ENCODE data around the gene CES3.

The CES3 gene, protein sequence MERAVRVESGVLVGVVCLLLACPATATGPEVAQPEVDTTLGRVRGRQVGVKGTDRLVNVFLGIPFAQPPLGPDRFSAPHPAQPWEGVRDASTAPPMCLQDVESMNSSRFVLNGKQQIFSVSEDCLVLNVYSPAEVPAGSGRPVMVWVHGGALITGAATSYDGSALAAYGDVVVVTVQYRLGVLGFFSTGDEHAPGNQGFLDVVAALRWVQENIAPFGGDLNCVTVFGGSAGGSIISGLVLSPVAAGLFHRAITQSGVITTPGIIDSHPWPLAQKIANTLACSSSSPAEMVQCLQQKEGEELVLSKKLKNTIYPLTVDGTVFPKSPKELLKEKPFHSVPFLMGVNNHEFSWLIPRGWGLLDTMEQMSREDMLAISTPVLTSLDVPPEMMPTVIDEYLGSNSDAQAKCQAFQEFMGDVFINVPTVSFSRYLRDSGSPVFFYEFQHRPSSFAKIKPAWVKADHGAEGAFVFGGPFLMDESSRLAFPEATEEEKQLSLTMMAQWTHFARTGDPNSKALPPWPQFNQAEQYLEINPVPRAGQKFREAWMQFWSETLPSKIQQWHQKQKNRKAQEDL

DNA sequence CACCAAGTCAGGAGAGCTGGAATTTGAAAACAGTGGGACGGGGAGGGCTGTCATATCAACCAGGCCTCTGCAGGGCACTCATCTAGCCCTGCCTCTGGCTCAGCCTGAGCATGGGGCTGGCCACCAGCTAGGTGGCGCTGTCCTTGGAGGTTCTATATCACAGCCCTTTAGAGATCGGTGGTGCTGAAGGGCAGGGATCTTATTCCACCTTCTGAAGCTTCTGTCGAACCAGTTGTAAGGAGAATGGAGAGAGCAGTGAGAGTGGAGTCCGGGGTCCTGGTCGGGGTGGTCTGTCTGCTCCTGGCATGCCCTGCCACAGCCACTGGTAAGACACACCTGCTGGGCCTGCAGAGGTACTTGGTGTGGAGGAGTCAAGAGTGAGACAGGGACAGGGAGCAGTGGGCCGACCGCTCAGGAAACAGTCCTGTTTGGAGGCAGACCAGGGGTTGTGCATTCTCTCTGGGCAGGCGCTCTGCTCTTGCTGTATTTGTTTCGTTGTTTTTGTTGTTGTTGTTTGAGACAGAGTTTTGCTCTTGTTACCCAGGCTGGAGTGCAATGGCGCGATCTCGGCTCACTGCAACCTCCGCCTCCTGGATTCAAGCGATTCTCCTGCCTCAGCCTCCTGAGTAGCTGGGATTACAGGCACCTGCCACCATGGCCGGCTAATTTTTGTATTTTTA lies at the start of gene CES3:
Gene CES3 (plus strand): TSS at position 202 of the 680 bp plus-strand sequence. CDS start 42 bp downstream, at position 244.
- peak; percentile 33 to 54 for DNase-seq

DNA sequence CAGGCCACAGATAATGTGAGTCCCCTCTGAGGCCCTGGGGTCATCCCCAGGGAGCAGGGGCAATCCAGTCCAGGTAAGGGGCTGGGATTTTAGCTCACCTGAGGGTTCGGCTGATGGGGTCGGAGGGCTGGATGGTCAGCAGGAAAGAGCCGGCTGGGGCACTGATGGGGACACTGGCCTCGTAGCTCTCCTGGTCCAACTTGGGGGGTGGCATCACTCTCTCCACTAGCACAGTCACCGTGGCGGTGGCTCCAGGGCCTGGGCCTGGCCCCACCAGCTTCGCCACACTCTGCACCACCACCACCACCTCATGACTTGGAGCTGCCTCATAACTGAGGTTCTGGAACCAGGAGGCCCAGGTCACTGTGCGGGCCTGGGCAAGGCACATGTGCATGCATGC lies 49.3 kb upstream of the CES3 start:
- DNase-seq, result no peak

DNA sequence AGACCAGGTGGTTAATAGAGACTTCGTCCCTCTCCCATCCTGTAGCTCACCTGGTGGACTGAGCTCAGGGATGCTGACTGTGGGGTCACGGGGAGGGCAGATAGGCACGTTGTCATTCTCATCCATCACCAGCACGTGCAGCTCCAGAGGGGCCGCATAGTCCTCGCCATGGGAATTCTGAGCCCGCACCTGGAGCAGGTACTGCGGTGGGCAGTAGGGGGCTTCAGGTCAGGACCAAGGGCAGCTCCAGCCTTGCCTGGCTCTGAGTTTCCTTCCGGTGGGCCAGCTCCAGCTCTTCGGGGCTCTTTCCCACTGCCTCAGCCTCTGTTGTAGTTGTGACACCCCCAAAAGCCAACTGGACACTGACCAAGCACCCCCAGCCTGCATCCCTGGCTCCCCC lies 48.0 kb upstream of the CES3 start:
- DNase-seq, result no peak

DNA sequence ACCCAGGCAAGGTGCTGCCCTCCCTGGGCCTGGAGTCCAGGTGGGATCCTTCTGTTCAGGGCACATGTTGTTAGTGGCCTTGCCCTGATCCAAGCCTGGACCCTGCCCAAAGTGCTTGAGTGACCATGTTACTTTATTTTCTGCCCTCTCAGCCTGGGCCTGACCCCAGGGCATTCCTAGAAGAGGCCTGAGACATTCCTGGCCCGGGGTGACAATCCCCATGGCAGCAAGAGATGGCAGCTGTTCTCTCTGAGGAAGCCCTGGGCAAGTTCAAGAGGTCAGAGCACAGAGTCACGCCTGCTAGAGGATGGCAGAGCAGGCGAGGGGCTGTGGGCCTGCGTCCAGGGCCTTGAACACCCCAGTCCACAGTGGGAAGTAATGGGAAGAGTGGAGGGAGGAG lies 47.4 kb upstream of the CES3 start:
- no peak for DNase-seq

DNA sequence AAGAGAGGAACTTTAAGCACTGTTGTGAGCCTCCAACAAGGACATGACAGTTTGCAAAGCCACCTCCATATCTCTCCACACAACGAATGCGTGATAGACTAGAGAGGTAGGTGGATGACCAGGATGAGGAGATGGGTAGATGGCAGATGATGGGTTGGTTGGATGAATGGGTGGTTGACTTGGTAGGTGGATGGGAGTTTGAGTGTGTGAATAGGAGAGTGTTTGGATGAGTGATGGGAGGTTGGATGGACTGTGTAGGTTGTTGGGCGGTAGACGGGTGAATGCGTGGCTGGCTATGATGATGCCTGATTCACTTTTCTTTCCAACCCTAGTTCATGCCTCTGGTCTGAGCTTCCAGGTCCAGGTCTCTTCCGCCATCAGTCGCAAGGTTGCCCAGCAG lies 46.5 kb upstream of the CES3 start:
- DNase-seq, result no peak

DNA sequence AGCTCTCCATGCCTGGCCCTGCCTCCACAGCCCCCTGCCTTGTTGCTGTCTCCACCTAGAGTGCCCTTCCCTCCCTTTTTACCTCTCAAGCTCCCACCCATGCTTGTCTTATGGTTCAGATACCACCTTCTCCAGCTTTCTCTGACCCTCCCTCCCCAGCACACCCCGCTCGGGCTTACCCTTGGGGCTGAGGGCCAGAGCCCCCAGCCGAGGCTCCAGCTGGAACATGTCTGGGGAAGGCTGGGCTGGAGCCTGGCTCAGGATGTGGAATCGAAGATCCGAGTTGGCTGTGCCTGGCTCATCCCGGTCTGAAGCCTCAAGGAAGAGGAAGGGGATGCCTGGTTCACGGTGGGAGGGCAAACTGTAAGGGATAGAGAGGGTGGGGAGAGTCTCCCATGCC lies 46.0 kb upstream of the CES3 start:
- no peak for DNase-seq

DNA sequence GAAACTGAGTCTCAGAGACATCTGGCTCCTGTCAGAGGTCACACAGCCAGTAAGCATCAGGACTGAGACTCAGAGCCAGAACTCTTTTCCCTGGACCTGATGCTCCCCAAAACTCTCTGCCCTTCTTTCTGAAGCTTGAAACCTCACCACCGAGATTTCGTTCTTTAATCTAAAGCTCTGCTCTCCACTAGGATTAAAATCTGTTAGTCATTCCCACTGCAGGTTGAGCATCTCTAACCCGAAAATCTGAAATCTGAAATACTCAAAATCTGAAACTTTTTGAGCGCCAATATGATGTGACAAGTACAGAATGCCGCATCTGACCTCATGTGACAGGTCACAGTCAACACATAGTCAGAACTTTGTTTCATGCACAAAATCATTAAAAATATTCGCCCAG lies 44.5 kb upstream of the CES3 start:
- DNase-seq, result no peak

DNA sequence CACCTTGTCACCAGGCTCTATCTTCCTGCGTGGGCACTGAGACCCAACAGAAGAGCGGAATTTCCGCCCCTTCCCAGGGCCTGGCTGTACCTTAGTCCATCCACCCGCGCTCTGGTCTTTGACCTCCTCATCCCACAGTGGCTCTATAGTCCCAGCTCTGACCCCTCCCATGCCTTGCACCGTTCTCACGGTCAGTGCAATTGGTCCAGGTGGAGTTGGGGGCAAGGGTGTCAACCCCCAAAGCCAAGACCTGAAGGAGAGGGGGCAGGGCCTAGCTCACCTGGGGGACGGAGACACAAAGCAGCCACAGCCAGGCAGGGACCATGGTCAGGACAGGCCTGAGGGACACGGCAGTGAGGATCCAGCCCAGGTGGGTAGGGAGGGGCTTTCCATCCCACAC lies 43.3 kb upstream of the CES3 start:
- no peak for DNase-seq

DNA sequence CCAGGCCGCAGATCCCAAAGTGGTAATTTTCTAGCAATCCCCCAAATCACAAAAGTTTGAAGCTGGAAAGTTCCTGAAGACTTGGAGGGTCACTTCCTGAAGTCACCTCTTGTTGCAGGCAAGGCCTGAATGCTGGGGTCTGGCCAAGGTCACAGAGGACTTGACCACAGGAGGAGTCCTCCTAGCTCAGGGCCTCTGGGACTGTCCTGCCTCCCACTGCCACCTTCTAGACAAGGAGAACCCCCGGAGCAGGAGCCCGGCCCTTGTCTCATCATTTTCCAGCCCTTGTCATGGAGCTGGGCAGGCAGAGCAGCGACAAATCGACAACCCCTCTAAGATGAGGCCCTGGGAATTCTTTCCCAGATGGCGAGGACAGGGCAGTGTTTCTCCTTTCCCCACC lies 42.7 kb upstream of the CES3 start:
- no peak for DNase-seq

DNA sequence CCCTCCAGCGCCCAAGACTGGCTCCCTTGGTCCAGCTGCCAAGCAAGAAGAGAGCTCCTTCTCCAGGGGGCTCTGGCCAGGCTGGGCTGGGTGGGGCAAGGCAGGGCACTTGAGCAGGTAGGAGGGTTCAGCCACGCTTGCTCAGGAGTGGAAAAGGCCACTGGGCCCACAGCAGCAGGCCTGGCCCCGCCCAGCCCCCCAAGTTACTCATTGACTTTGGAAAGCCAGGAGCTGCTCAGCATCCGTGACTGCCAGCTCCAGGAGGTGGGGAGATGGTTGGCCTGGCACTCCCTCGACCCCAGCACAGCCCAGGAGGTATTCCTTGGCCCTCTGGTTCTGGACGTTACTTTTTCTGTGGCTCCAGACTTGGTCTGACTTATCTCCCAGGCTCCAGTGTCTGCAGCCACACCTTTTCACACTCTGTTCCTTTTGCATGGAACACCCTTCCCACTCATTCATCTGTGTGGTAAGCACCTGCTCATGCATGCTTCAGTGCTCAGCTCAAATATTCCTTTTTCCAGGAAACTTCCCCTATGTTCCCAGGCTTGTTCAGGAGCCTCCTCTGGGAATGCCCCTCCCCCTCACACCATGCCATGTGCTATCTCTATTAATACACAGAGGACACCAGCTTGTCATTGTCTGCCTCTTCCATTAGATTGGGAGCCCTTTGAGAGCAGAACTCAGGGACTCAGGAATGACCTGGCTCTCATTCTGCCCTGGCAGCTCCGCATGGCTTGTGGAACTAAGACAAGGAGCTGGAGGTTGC lies 42.1 kb upstream of the CES3 start, which contains the start of gene CDH16:
Gene CDH16 (minus strand): TSS at position 83 of the 766 bp plus-strand sequence. CDS start 820 bp downstream, outside the sequence.
- DNase-seq, result no peak

DNA sequence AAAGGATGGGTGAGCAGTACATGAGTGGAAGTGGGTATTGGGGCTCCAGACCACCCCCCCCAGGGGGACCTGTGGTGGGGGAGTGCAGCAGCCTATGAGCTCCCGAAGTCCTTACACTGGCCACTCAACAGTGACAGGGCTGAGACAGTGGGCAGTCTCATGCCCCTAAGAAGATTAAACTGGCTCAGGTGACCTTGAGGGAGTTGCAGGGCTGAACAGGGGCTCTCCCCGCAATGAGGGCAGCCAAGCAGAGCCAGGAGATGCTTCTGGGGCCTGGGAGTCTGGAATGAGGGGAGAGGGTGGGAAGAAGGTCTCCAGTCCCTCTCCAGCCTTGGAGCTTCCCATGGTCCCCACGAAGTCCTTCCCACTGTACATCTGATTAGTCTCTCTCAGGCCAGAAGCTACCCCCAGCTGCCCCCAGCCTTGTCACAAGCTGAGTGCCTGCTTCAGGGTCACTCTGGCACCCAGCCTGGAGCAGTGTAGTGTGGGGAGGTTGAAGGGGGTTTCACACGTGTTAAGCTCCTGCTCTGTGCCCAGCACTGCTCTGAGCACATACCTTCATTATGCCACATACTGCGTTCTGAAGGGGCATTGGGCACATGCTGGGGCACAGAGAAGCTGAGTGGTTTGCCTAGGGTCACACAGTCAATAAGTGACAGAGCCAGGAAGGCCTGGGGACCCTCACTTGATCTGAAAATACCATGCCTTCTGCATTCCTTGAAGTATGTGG lies 41.3 kb upstream of the CES3 start:
- DNase-seq, result no peak

DNA sequence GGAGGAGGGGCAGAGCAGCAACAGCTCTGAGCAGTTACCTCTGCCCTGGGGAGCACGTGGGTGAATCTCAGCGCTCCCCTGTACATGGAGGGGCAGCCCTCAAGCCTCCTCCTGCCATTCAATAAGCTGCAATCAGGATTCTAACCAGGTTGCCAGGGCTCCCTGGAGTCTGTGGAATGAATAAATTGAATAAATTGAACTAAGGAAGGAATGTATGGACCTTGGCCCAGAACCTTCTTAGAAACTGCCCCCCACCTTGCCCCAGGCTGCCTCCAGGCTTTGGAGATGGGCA lies 40.8 kb upstream of the CES3 start:
- DNase-seq, result no peak

DNA sequence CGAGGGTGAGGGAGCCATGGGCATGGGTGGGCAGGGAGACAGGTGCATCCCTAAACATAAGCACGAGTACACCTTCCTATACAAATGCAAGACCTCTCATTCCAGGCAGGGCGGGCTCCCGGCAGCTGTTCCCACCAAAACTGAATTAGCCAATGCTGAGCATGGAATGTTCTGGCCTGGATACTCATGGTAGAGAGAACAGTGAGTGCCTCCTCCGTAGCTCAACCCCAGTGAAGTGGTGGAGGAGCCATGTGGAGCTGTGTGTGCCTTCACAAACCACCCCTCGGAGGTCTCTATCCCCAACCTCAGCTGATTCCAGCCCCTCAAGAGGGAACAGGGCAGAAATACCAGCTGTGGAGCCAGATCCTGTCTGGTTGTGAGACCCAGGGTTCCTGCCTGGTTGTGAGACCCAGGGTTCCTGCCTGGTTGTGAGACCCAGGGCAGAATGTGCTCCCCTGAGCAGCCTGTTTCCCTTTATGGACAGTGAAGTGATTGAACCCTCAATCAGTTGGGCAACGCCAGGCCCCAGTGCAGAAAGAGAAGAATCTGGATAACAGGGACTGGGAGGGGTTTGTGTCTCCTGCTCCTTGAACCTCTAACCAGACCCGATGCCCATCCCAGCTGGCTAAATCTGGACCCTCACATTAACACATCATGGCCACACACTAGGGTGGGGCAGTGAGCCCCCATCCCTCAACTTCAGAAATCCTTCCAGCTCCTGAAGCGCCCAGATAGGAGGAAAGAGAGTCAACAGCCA lies 40.0 kb upstream of the CES3 start:
- DNase-seq, result no peak

DNA sequence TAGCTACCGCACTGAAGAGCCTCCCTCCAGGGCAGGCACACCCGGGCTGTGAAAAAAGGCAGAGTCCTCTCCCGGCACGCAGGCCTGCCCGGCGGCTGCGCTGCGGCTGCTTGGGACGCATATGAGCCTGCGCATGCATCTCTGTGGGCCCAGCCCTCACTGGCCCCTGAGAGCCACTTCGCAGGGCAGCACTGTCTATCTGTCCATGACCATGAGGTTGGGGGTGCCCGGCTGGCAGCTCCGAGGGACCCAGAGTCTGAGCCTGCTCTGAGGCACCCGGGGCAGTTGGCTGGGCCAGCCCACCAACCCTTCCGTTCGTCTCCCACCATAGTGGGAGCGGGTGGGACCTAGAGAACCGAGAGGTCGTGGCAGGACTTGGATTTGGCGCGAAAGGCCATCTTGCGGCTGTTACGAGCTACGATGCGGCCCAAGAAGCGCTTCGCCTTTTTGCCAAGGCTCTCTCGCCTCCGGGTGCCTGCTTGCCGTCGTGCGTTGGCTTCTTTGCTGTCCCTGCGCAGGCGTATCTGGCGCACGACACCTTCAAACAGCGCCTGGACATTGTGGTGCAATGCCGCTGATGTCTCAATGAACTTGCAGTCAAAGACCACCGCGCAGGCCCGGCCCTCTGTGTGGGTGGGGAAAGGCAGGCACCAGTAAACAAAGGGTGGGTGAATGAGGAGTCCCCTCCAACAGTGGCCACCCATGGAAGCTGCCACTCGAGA lies 39.2 kb upstream of the CES3 start:
- DNase-seq, result no peak

DNA sequence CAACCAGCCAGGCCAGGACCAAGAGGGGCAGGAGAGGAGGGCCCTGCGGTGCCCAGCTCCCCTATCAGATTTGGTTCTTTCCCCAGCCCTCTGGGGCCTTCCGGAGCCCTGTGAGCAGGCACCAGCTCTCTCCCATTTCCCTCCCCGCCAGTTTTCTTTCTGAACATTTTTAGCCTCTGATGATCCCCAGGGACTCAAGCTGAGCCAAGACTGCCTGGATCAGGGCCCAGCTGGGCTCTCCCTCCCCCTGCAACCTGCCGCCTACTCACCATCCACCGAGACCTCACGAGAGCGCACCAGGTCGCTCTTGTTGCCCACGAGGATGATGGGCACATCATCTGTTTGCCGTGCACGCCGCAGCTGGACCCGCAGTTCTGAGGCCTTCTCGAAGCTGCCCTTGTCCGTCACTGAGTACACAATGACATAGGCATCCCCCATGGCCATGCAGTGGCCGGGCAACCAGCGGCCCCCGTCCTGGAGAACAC lies 37.8 kb upstream of the CES3 start:
- no peak for DNase-seq

DNA sequence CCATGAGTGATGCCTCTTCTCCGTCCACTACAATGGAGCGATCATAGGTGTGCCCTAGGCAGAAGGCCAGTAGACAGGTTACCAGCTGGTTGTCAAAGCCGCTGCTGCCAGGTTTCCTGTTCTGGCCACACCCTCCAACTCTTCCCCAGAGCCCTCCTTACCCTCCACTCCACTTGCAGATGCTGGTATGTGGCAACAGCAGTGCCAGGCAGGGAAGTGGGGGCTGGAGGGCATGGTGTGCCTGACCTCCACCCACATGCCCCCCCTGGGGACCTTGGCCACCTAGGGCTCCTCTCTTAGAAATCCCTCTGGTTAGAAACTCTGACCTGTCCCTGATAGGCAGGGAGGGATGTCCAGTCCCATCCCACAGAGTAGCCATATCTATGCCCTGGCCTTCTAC lies 37.2 kb upstream of the CES3 start:
- no peak for DNase-seq

DNA sequence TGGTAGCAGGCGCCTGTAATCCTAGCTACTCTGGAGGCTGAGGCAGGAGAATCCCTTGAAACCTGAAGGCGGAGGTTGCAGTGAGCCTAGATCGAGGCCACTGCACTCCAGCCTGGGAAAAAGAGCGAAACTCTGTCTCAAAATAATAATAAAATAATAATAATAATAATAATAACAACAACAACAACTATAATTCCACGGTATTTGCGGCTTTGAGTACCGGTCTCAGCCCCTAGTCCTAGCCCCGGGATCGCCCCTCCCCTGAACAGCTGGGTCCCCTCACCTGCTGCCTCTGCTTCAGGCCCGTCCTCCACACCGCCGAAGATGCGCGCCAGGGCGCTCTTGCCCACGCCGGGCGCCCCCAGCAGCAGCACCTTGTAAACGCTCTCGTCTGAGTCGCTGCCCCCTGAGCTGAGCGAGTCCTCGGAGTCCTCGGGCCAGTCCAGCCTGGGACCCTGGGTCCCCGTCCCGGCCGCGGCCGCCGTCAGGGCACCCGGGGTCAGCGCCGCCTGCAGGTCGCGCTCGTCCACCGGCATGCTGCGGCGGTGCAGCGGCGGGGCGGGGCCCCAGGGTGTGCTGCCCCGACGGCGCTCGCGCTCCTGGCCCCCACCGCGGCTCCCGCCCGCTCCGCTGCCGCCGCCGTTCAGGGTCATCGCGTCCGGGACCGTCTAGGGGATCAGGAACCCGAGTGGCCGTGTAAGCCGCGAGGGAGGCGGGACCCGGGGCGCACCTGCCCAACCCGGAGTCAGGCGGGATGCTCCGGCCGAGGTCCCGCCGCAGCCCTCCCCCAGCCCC lies 36.3 kb upstream of the CES3 start:
- peak in 1 of 2 donors; percentile 19 for DNase-seq

DNA sequence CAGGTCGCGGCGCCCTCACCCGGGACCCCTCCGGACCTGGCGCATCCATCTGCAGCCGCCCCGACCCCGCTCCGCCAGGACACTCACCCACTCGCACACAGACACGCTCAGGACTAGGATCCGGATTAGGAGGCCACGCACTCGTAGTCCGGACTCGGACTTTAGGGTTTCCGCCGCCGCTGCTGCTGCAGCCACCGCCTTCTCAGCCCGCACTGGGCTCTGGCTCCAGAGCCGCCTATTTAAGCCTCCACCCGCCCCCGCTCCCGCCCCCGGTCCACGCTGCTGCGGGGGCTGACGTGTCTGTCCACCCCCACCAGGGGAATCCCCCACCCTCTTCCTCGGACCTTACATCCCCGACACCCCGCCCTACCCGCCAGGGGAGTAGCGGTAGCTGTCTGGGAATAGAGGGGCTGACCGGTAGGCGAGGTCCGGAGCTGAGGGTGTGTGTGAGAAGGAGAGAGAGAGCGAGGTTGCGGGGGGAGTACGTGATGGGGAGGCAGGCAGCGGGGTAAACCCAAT lies 35.7 kb upstream of the CES3 start, which contains the start of gene RRAD:
Gene RRAD (minus strand): TSS at position 214 of the 519 bp plus-strand sequence. CDS start 356 bp downstream, outside the sequence.
- DNase-seq, result peak; percentile 34 to 48

DNA sequence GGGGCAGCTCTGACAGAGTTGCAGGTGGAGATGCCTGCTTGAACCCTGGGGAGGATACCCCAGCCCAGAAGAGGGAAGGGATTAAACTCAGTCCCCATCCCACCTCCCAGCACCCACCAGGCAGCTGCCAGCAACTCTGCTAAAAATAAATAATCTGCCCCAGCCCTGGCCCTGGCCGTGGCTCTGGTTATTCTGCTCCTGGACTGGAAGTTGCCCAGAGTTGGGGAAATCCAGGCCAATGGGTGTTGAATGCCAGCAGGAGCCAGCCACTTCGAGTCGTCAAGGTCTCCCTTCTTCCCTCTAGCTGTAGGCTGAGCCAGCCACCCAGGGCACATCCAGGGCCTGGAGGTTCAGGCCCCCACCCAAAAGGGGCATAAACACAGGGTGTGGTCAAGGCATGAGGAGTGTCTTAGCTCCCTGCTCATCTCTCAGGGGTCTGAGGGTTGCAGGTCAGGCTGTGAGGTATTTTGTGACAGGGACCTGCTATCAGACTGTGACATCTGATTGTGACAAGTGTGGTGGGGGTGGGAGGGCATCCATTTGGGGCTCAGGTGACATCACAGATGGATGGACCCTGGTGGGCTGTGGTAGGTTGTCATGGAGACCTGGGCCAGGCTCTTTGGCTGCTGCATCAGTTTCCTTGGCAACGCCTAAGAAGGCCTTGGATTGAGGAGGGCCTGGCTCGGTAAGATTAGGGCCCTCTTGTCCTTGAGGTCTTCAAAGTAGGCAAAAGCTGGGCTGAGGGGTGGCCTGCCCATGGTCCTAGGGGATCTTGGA lies 34.7 kb upstream of the CES3 start:
- no peak for DNase-seq
